HL-60/S4 treated with retinoic acid at 250 ng/mL for 4 days and 3 days (cell line): Measurements from ENCODE around the gene FHL1.

Source experiments
- in situ Hi-C: fragments of 300-500 bp; cut with MboI; formaldehyde crosslinking; loops from 2 replicates; pipeline ENCODE4 v1.7.0; 2022; ENCODE audit warnings: low sequenced_read_pairs

The FHL1 gene

DNA sequence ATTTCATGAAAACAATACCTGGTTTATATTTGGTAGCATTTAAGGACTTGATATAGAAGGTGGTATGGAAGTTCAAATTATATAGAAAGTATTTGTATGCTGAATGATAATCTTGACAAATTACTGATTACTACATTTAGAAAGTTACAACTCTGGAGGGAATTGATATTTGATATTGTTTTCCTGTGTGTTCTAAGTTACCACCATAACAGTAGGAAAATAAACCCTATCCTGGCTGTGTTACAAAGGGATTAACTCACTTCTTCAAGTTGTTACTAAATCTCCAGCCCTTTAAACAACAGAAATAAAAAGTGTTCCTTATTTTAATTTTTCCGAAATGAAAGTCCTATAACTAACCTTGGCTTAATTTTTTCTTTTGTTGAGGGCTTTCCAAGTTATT, 36.6 kb downstream of the FHL1 start:
- in situ Hi-C loops = no loop called here

DNA sequence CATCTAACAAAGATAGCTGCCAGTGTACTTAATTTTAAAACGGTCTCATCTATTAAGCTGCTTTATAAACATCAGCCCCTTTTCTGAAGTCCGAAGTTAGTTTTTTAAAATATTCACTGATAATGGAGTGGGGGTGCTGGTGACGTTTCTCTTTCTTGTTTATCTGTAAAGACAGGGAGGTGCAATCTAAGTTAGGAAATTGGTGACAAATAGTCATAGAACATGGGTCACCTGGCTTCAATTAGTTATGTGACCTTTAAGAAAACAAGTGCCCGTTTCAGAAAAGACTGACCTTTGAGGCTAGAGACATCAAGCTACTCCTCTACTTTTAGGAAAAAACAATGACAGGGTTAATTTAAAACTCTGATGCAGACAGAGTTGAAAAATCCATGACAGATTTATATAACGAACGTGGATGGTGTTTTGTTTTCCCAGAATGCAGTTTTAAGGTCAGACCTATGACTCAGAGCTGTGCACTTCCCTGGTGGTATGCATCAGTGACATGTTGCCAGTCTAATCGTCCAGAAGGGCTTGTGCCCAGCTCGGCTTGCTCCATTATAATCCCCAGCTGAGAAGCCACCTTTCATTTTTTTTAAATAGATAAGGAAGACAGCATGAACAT, 38.2 kb downstream of the FHL1 start:
- in situ Hi-C loops = no loop called here

- in situ Hi-C loops = no loop called here
Measured at GRCh38 chrX:136186023-136186413, 38.7 kb downstream of the FHL1 start.

DNA sequence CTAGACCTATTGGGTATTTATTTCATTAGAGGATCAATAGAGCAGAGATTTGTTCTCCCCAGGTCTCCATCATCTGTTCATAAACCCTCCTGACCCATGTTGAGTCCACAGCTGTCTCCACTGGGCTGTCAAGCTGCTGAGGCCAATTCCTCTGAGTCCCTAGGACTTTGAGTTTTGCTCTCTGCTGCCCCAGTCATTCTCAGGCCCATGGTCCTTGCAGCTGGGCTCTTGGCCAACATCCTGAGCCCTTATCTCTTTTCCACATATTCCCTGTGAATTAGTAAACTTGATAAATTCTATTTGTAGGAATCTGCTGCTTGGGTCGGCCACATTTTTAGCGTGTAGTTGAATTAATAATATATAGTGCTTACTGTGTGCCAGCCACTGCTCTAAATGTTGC, 41.9 kb downstream of the FHL1 start:
- in situ Hi-C loops = no loop called here

DNA sequence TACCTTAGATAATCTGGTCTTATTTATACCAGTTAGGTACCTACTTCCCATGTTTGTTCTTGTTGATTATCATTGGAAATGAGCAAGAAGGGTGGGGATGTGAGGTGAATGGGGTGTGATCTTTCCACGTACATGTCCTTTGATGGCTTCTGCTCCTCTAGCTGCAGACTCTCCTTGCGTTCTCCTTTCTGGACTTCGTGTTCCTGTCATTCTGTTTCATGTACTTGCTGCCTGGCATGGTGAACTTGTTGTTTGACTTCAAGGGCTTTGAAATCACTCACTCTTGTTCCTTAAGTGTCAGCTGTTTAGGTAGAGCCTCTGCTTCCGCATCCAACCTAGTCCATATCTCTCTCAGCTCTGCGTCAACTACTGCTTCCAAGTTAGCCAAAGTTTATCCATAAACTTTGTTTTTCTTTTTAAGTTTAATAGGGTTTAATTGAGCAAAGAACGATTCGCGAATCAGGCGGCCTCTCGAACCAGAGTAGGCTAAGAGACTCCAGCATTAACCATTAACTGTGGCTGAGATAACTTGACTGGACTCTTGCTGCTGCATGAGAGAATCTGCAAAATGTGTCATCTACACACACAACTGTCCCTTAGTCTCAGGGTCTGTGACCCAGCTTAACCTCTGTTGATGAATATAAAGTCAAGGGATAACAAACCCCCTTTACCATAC, 42.8 kb downstream of the FHL1 start:
- in situ Hi-C loops = no loop called here

GRCh38 chrX:136191171-136191570, 43.8 kb downstream of the FHL1 start:
- in situ Hi-C loops = no loop called here

DNA sequence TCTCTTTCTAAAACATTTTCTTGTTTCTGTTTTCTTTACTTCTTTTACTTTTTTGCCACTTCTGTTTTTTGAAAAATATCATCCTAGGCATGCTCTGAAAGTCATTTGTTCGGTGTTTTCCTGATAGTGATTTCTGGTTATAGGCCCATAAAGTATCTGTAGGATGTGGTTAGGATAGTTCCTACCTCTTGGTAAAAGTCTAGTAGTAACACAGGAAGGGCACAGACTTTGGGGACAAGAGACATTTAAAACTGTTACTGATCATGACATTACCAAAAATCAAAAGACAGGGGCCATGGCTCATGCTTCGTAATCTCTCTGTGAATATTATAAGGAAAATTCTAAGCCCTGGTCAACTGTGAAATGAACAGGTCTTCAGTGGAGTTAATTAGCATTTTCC, 44.8 kb downstream of the FHL1 start:
- in situ Hi-C loops = no loop called here

- in situ Hi-C loops = no loop called here
Measured at GRCh38 chrX:136192839-136193414, 45.6 kb downstream of the FHL1 start.

GRCh38 chrX:136193771-136194170, 46.4 kb downstream of the FHL1 start:
- in situ Hi-C loops = no loop called here

DNA sequence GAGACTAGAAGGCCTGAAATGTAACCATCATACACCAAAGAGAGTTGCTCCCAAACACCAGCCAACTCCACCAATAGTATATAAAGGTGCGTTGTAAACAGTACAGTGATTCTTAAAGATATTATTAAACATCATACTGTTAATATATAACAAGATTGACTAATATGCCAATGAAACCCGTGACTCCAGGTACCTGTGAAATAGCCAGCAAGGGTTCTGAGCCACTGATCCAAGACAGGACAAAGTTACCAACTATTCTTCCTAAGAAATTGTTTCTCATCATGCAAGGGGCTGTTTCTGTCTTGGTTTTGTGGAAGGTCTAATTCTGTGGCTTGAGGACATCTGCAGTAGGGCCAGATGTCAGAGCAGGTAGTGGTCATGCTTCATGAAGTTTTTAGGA, 47.2 kb downstream of the FHL1 start:
- in situ Hi-C loops = no loop called here

GRCh38 chrX:136195247-136195646, 47.9 kb downstream of the FHL1 start:
- in situ Hi-C loops = no loop called here

DNA sequence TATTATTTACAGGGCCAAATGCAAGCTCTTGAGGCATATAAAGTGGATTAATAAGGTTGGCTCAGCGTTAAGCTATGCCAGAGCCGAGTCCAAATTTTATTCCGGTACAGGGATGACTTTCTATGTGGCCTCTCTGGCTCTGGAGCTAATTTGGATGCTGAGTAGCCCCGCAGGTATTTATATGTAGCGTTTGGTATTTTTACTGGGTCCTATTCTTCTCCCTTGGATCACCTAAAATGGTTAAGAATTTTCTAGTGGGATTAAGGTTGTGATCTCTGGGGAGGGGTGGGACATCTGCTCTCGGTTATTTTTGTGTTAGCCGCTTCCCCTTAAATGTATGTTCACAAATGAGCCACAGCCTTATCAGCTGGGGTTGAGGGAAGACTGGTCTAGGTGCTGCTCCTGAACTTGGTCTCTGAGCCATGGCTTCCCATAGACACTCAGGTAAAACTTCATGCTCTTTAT, 49.4 kb downstream of the FHL1 start:
- in situ Hi-C loops = no loop called here

GRCh38 chrX:136198010-136198409, 50.7 kb downstream of the FHL1 start:
- in situ Hi-C loops = no loop called here

- in situ Hi-C loops = no loop called here
Measured at GRCh38 chrX:136198678-136199243, 51.4 kb downstream of the FHL1 start.

GRCh38 chrX:136199365-136199764, 52.0 kb downstream of the FHL1 start:
- in situ Hi-C loops = no loop called here

- in situ Hi-C loops = no loop called here
Measured at GRCh38 chrX:136200466-136200865, 53.1 kb downstream of the FHL1 start.

DNA sequence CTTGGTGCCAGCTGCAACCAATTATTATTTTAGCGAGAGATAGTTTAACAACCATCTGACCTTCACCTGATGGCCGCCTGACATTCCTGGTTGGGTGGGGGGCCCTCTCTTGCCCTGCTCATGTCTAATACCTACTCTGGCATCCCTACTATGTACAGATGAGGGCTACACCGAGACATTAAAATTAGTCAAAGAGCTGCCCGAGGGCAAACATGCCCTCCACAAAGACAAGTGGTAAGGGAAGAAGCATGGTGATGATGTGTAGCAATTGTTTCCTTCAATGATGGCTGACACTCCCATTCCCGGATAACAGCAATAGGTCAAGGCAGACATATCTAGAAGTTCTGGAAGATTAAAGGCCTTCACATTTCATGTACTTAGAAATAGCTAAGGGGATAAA, 54.3 kb downstream of the FHL1 start:
- in situ Hi-C loops = no loop called here

DNA sequence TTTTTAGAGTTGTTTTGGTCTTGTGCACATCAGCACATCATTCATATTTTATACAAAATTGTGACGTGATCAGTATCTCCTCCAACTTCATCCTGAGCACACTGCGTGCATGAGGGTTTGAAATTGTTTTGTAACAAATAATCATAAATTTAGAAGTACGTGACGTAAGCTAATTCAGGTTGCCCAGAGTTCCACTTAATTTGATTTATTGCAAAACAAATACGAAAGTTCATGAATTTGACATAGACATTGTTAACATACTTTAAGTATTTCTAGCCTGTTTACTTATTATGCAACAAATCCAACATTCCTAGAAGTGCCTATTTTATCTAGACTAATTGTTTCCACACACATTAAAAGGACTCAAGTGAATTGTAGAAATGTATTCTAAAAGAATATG, 55.6 kb downstream of the FHL1 start:
- in situ Hi-C loops = no loop called here

- in situ Hi-C loops = no loop called here
Measured at GRCh38 chrX:136203438-136203837, 56.1 kb downstream of the FHL1 start.

- in situ Hi-C loops = no loop called here
Measured at GRCh38 chrX:136203951-136204350, 56.6 kb downstream of the FHL1 start.

DNA sequence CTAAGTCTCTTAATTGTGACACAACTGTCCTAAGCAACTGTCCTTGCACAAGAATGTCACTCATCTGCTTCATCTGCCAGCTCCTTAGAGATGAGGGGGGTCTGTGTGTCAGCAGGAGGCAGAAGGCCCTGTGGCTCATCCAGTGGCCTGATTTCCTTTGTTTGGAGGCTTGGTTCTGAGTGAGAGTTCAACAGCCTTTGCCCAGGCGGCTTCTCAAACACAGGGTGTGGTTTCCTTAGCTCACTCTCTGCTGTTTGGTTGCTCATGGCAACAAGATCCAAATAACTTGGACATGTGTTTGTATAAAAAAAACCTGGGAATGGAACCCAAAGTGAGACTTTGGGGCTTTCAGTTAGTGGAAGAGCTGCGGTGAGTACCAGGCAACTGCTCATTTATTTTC, 57.2 kb downstream of the FHL1 start:
- in situ Hi-C loops = no loop called here

DNA sequence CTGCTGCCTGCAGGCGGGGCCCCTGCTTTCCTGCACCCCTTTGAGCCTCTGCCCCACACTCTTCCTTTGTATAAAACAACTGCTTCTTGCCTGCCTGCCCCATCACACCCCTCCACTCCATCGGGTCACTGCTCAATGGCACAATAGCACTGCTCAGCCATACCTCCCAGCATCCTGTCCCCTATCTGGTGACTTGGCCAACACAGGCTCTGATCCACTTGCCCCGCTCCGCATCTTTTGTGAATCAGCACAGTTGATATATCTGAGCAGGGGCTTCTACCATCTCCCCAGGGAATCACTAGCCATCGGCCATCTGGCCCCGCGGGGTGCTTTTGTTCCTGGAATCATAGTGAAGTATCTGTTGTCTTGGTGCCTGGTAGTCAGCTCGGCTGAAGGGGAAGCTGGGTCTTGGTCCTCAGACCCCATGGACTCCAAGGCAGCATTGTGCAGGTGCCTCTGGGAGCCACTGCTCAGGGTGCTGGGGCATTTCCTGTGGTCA, 58.6 kb downstream of the FHL1 start:
- in situ Hi-C loops = no loop called here
